Kidney (tissue), 14 donors: Measurements from ENCODE around the gene RNASE13. TPM values are rescaled to one million over a fixed set of nuclear protein-coding genes. Genes with fewer than 3 reads are reported as not detected.

Experiments used
- DNase-seq, 5 donors: peaks; one replicate each; pipeline ENCODE4 v3.0.0-alpha.2; 2013 to 2020
- FAIRE-seq: peaks from 2 replicates; lab custom pipeline; 2012; peaks lifted over from hg19 to GRCh38; lab: Jason Lieb, UNC
- H3K27ac ChIP-seq, 2 donors: one replicate each; pipeline ENCODE4 v1.7.0; 2013; ENCODE audit warnings: low read depth in 2 of 2, low read length in 2 of 2, inconsistent platforms in 1 of 2
- H3K27me3 ChIP-seq: one replicate; pipeline ENCODE4 v1.7.1; 2013; ENCODE audit warnings: low read length, inconsistent platforms; ENCODE audit not compliant: control insufficient read depth, insufficient read depth
- H3K36me3 ChIP-seq, 3 donors: one replicate each; pipeline versions ENCODE4 v1.7.0 to v1.7.1; 2013; ENCODE audit warnings: low read length in 3 of 3, control low read depth in 1 of 3, inconsistent platforms in 1 of 3; ENCODE audit not compliant: insufficient read depth in 3 of 3, control insufficient read depth in 2 of 3
- H3K4me1 ChIP-seq, 3 donors: one replicate each; pipeline versions ENCODE4 v1.7.0 to v1.7.1; 2013; ENCODE audit warnings: low read length in 3 of 3, inconsistent platforms in 1 of 3, low read depth in 1 of 3; ENCODE audit not compliant: control insufficient read depth in 2 of 3, insufficient read depth in 2 of 3
- H3K4me3 ChIP-seq, 3 donors: one replicate each; pipeline versions ENCODE4 v1.7.0 to v1.8.1; 2013; ENCODE audit warnings: low read length in 3 of 3, control low read depth in 1 of 3, inconsistent platforms in 1 of 3
- H3K9ac ChIP-seq, 3 donors: one replicate each; pipeline versions ENCODE4 v1.7.0 to v1.7.1; 2013; ENCODE audit warnings: low read length in 3 of 3, control low read depth in 1 of 3, inconsistent platforms in 1 of 3
- H3K9me3 ChIP-seq, 3 donors: one replicate each; pipeline versions ENCODE4 v1.7.0 to v1.7.1; 2013; ENCODE audit warnings: low read length in 3 of 3, control low read depth in 1 of 3, inconsistent platforms in 1 of 3; ENCODE audit not compliant: control insufficient read depth in 2 of 3, insufficient read depth in 1 of 3
- CTCF ChIP-seq: IDR thresholded peaks from 3 replicates; pipeline ENCODE4 v1.5.1; 2012; ENCODE audit warnings: mild to moderate bottlenecking, moderate library complexity, borderline replicate concordance; ENCODE audit not compliant: insufficient read depth; ENCODE audit errors: extremely low read depth
- intact Hi-C: fragments of 100-400 bp; cut with DNase I; formaldehyde crosslinking; loops from one replicate; pipeline ENCODE4 v1.11.1; 2022
- polyA plus RNA-seq: library from polyadenylated mRNA; stranded (reverse); fragments of 350-450 nt; fragmentation: Illumina TruSeq; extraction: RNeasy Lipid Tissue Mini Kit (QIAGEN cat#74804); gene quantifications from one replicate; pipeline ENCODE4 v1.2.3, GENCODE V29; 2014; ENCODE audit warnings: low read depth, low replicate concordance; ENCODE audit not compliant: insufficient read depth
- total RNA-seq: library from RNA; stranded (reverse); fragmentation: NEBNext Ultra II Directional; extraction: Animal tissue kit (Norgen Biotek cat#: 25700); gene quantifications from one replicate; pipeline ENCODE4 v1.2.1, GENCODE V29; 2021
- donor health status: control.
- donor health status: control.
- donor health status: control.
- donor health status: control.
- donor health status: control.
- donor health status: DM: yes; HTN: yes; CAD: no.
- donor health status: Normal renal cell carcinoma (clear cell type).

The RNASE13 gene
- total and polyA plus RNA-seq, 2 donors from 2014 or later, result not detected

DNA sequence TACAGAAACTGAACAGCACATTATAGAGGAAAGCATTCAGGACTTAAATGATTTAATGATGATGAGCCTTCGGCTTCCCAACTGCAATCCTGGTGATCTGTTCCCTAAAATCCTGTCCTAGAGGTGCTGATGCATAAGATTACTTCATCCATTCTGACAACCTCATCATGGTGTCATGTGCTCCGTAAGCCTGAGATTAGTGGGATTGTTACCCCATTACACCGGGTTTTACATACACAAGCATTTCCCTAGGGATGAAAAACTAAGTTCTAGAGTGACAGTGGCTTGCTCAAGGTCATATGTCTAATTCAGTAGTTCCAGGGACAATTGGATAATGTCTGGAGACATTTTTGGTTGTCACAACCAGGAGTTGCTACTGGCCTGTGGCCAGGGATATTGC, 2.5 kb upstream of the RNASE13 start:
- no peak for TF ChIP-seq CTCF
- Histone ChIP-seq H3K9me3 (no peaks in the 10 kb centered on the region), H3K27me3 (no peaks in the 10 kb centered on the region), H3K27ac (peak overlapping the region in 1 of 2 donors; percentile 30), H3K36me3 (no peaks in the 10 kb centered on the region), H3K4me3 (no peak overlapping the region), H3K4me1 (peaks cover 7 to 17% (median 11%) of the 10 kb centered on the region in 3 donors), H3K9ac (no peak overlapping the region)
- FAIRE-seq (no peak), DNase-seq (no peak)
- intact Hi-C loops, result no loop called here

GRCh38 chr14:21036751-21037150, 2.1 kb upstream of the RNASE13 start:
- intact Hi-C loops, result no loop called here
- no peaks in the 10 kb centered on the region for H3K9me3 ChIP-seq
- DNase-seq, result no peak
- no peak for TF ChIP-seq CTCF
- FAIRE-seq, result no peak
- no peaks in the 10 kb centered on the region for H3K27me3 ChIP-seq
- no peak overlapping the region for H3K4me3 ChIP-seq
- peaks cover 7 to 16% (median 11%) of the 10 kb centered on the region in 3 donors for H3K4me1 ChIP-seq
- H3K9ac ChIP-seq, result no peak overlapping the region
- peak overlapping the region in 1 of 2 donors; percentile 30 for H3K27ac ChIP-seq
- no peaks in the 10 kb centered on the region for H3K36me3 ChIP-seq

- FAIRE-seq (no peak), DNase-seq (no peak)
- H3K27me3 ChIP-seq, result no peaks in the 10 kb centered on the region
- no peaks in the 10 kb centered on the region for H3K36me3 ChIP-seq
- intact Hi-C loops, result no loop called here
- no peak overlapping the region for H3K9ac ChIP-seq
- H3K4me1 ChIP-seq, result peaks cover 0 to 2% (median 0%) of the 10 kb centered on the region in 3 donors
- no peak overlapping the region for H3K4me3 ChIP-seq
- no peaks in the 10 kb centered on the region for H3K9me3 ChIP-seq
- TF ChIP-seq CTCF, result no peak
- no peak overlapping the region for H3K27ac ChIP-seq
Measured at GRCh38 chr14:21033133-21033698, 1.4 kb downstream of the RNASE13 start.
